ENCODE results near the gene ZBTB14. TPM values are rescaled to one million over a fixed set of nuclear protein-coding genes. Genes with fewer than 3 reads are reported as not detected.
A peak's percentile ranks its signal among the peaks of the same experiment; 100 is the strongest.

ZBTB14 gene
- total RNA-seq: 10 to 100 TPM in 3 of 4 donors, 1 to 10 TPM in 1; 6.9 to 34.4 (median 18.4) TPM

- no CpG with 5 or more reads among the region's 116 CpGs for whole genome bisulfite sequencing, 2 donors (ENCODE audit: low coverage in 1 of 2)
- peak; percentile 62 for ATAC-seq
These were observed at the start of gene ZBTB14 for GRCh38 chr18:5295231-5295920. Gene ZBTB14, minus strand, starts transcription at chr18:5295726. Its CDS starts 2,480 bp downstream, at chr18:5293246.

GRCh38 chr18:5339202-5339834 lies 43.8 kb upstream of the ZBTB14 start:
- no peak overlapping the region for H3K27ac ChIP-seq
- H3K9me3 ChIP-seq: no peaks in the 10 kb centered on the region
- WGBS, 2 donors (ENCODE audit: low coverage in 1 of 2): 62 to 74% methylated on average over 2 of the region's 2 CpGs
- peaks cover 7% of the 10 kb centered on the region for H3K27me3 ChIP-seq
- no peak for TF ChIP-seq POLR2A (IDR thresholded peaks at IDR 0.05)
- no peak for TF ChIP-seq EP300 (IDR thresholded peaks at IDR 0.05)
- TF ChIP-seq POLR2AphosphoS5 (IDR thresholded peaks at IDR 0.05): no peak
- TF ChIP-seq CTCF (IDR thresholded peaks at IDR 0.05): no peak
- no peak overlapping the region for H3K4me3 ChIP-seq
- no peaks in the 10 kb centered on the region for H3K36me3 ChIP-seq
- ATAC-seq: no peak
- no peaks in the 10 kb centered on the region for H3K4me1 ChIP-seq

More at GRCh38 chr18:5295231-5295920, at the start of gene ZBTB14:
- Histone ChIP-seq H3K4me1 (peaks cover 0 to 23% (median 7%) of the 10 kb centered on the region in 3 donors), H3K27me3 (no peaks in the 10 kb centered on the region), H3K9me3 (no peaks in the 10 kb centered on the region), H3K4me3 (peak within 1 kb of the TSS; percentile 84 to 92), H3K27ac (peak within 1 kb of the TSS; percentile 94 to 100 (median 99)), H3K36me3 (peaks cover 0 to 16% of the 10 kb centered on the region in 2 donors)
- TF ChIP-seq EP300 (IDR thresholded peaks at IDR 0.05) (no peak), POLR2A (IDR thresholded peaks at IDR 0.05) (no peak), POLR2AphosphoS5 (IDR thresholded peaks at IDR 0.05) (no peak), CTCF (IDR thresholded peaks at IDR 0.05) (no peak)

GRCh38 chr18:5334456-5335075 lies 39.0 kb upstream of the ZBTB14 start:
- Histone ChIP-seq H3K27ac (no peak overlapping the region), H3K36me3 (no peaks in the 10 kb centered on the region), H3K27me3 (peaks cover 7% of the 10 kb centered on the region), H3K9me3 (no peaks in the 10 kb centered on the region), H3K4me3 (no peak overlapping the region), H3K4me1 (no peaks in the 10 kb centered on the region)
- no peak for ATAC-seq
- no peak for TF ChIP-seq POLR2AphosphoS5 (IDR thresholded peaks at IDR 0.05)
- no peak for TF ChIP-seq EP300 (IDR thresholded peaks at IDR 0.05)
- 16 to 23% methylated on average over 6 of the region's 6 CpGs for WGBS, 2 donors (ENCODE audit: low coverage in 1 of 2)

GRCh38 chr18:5318061-5318700 lies 22.7 kb upstream of the ZBTB14 start:
- WGBS, 2 donors (ENCODE audit: low coverage in 1 of 2): 52 to 77% methylated on average over 4 of the region's 4 CpGs
- Histone ChIP-seq H3K4me3 (no peak overlapping the region), H3K27ac (no peak overlapping the region), H3K36me3 (no peaks in the 10 kb centered on the region), H3K4me1 (no peaks in the 10 kb centered on the region), H3K9me3 (no peaks in the 10 kb centered on the region), H3K27me3 (peaks cover 13% of the 10 kb centered on the region)
- TF ChIP-seq EP300 (IDR thresholded peaks at IDR 0.05): no peak
- no peak for TF ChIP-seq POLR2A (IDR thresholded peaks at IDR 0.05)
- TF ChIP-seq CTCF (IDR thresholded peaks at IDR 0.05): no peak
- no peak for TF ChIP-seq POLR2AphosphoS5 (IDR thresholded peaks at IDR 0.05)
- no peak for ATAC-seq

- H3K27me3 ChIP-seq: peaks cover 9% of the 10 kb centered on the region
- no peaks in the 10 kb centered on the region for H3K36me3 ChIP-seq
- H3K9me3 ChIP-seq: no peaks in the 10 kb centered on the region
- H3K27ac ChIP-seq: no peak overlapping the region
- H3K4me1 ChIP-seq: no peaks in the 10 kb centered on the region
- no peak for TF ChIP-seq POLR2AphosphoS5 (IDR thresholded peaks at IDR 0.05)
- no peak for TF ChIP-seq CTCF (IDR thresholded peaks at IDR 0.05)
- no peak for TF ChIP-seq EP300 (IDR thresholded peaks at IDR 0.05)
- no peak overlapping the region for H3K4me3 ChIP-seq
- no peak for ATAC-seq
These were observed 21.7 kb upstream of the ZBTB14 start for GRCh38 chr18:5317186-5317585.

Measured in gastroesophageal sphincter (tissue), 4 donors.